CD4-positive, alpha-beta T cell (primary cell): ENCODE results near the gene LSAMP. TPM values are rescaled to one million over a fixed set of nuclear protein-coding genes. Genes with fewer than 3 reads are reported as not detected.

ENCODE experiments used
- ATAC-seq: fragments of 200-7000 bp; cut with Tn5 transposase; one replicate; pipeline ENCODE4 v1.10.0; 2022; ENCODE audit warnings: mild to moderate bottlenecking; ENCODE audit not compliant: poor library complexity
- CTCF ChIA-PET: fragments of 350-600 bp; sonication (Branson Sonifier 250); formaldehyde crosslinking; loops from one replicate; lab custom pipeline; 2021; ENCODE audit warnings: antibody characterized with exemption, inconsistent platforms; lab: Charles Lee
- POLR2A ChIA-PET: fragments of 350-600 bp; sonication (Branson Sonifier 250); formaldehyde crosslinking; loops from one replicate; lab custom pipeline; 2021; ENCODE audit warnings: antibody characterized with exemption, inconsistent platforms; lab: Charles Lee
- DNase-seq, 14 experiments: peaks; one replicate each; pipeline ENCODE4 v3.0.0-alpha.2; 2013 to 2020; ENCODE audit warnings: mixed read lengths in 2 of 14
- H3K27ac ChIP-seq, 2 donors: one replicate each; pipeline versions ENCODE4 v1.5.1 to v1.7.0; 2013; ENCODE audit warnings: low read length in 2 of 2, low read depth in 1 of 2, mild to moderate bottlenecking in 1 of 2
- H3K27me3 ChIP-seq, 2 experiments: 1 replicate in 1 of 2; 2 replicates in 1 of 2; pipeline versions ENCODE4 v1.6.1 to v1.7.0; 2013; ENCODE audit warnings: low read length in 2 of 2, control low read depth in 1 of 2, mild to moderate bottlenecking in 1 of 2, moderate library complexity in 1 of 2; ENCODE audit not compliant: insufficient read depth in 2 of 2, control insufficient read depth in 1 of 2
- H3K36me3 ChIP-seq: one replicate; pipeline ENCODE4 v1.6.1; 2013; ENCODE audit warnings: low read length, control low read depth; ENCODE audit not compliant: insufficient read depth
- H3K4me1 ChIP-seq: one replicate; pipeline ENCODE4 v1.6.1; 2013; ENCODE audit warnings: low read length, control low read depth; ENCODE audit not compliant: insufficient read depth
- H3K4me3 ChIP-seq: one replicate; pipeline ENCODE4 v1.5.1; 2013; ENCODE audit warnings: mild to moderate bottlenecking, low read length, moderate library complexity
- H3K9me3 ChIP-seq, 2 experiments: 1 replicate in 1 of 2; 2 replicates in 1 of 2; pipeline versions ENCODE4 v1.6.1 to v1.7.0; 2013; ENCODE audit warnings: low read length in 2 of 2, mild to moderate bottlenecking in 2 of 2, control low read depth in 1 of 2, moderate library complexity in 1 of 2; ENCODE audit not compliant: control insufficient read depth in 1 of 2, insufficient read depth in 1 of 2
- H3K27ac Mint-ChIP-seq: one replicate; pipeline ENCODE4 v1.8.0; 2020; ENCODE audit warnings: mixed read lengths
- H3K27me3 Mint-ChIP-seq: one replicate; pipeline ENCODE4 v1.8.0; 2021; ENCODE audit warnings: mixed read lengths
- H3K36me3 Mint-ChIP-seq: one replicate; pipeline ENCODE4 v1.8.0; 2021; ENCODE audit warnings: low read depth, mixed read lengths
- H3K4me1 Mint-ChIP-seq: one replicate; pipeline ENCODE4 v1.8.0; 2021; ENCODE audit warnings: low read depth, mixed read lengths
- H3K4me3 Mint-ChIP-seq: one replicate; pipeline ENCODE4 v1.8.0; 2020; ENCODE audit warnings: mild to moderate bottlenecking, mixed read lengths
- H3K9me3 Mint-ChIP-seq: one replicate; pipeline ENCODE4 v1.8.0; 2020; ENCODE audit warnings: mixed read lengths
- intact Hi-C, 2 experiments: fragments of 100-400 bp; cut with DNase I in 1 of 2; cut with micrococcal nuclease in 1 of 2; formaldehyde crosslinking; loops; one replicate each; pipeline versions ENCODE4 v1.15.1 to v1.9.0; 2023 to 2025; cut with DNase I, micrococcal nuclease
- total RNA-seq, 174 experiments: library from RNA in 2 of 174; stranded (reverse) in 2 of 174; gene quantifications; one replicate each; pipeline ENCODE4 v1.2.3 and lab custom pipeline; 2021 to 2026
- TF ChIP-seq, protein P1 (sequence below): fragments of 200-600 bp; IDR thresholded peaks from one replicate; pipeline ENCODE4 v1.8.0; 2022; ENCODE audit warnings: antibody characterized with exemption, mild to moderate bottlenecking

The LSAMP gene
- total RNA-seq, 2 experiments from 2014 or later = not detected

DNA sequence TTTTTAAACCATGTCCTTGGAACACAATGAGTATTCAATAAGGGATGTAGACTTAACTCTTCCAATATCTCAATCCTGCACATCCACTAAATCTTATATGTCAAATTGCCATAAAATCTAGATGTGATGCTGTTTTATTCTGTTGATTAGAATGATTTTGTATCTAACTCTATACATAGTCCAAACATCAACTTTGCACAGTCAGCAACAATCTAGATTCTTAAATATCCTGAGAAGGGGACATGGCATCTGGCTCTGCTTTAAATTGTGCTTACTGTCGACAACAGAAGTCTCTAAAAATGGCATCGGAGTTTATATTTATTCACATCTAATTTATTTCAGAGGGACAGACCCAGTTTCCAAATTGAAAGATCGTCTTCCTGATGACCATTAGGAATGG, 545.8 kb downstream of the LSAMP start:
- no peaks in the 10 kb centered on the region for H3K36me3 ChIP-seq
- intact Hi-C loops = no loop called here
- H3K27me3 Mint-ChIP-seq = peaks cover 16% of the 10 kb centered on the region
- H3K27ac Mint-ChIP-seq = no peak overlapping the region
- CTCF ChIA-PET = no interaction called here
- no peaks in the 10 kb centered on the region for H3K27me3 ChIP-seq
- no peak for ATAC-seq
- H3K27ac ChIP-seq = no peak overlapping the region
- POLR2A ChIA-PET = no interaction called here
- H3K4me3 Mint-ChIP-seq = no peak overlapping the region
- no peaks in the 10 kb centered on the region for H3K4me1 ChIP-seq
- DNase-seq = no peak
- no peaks in the 10 kb centered on the region for H3K9me3 ChIP-seq
- TF ChIP-seq, protein P1, sequence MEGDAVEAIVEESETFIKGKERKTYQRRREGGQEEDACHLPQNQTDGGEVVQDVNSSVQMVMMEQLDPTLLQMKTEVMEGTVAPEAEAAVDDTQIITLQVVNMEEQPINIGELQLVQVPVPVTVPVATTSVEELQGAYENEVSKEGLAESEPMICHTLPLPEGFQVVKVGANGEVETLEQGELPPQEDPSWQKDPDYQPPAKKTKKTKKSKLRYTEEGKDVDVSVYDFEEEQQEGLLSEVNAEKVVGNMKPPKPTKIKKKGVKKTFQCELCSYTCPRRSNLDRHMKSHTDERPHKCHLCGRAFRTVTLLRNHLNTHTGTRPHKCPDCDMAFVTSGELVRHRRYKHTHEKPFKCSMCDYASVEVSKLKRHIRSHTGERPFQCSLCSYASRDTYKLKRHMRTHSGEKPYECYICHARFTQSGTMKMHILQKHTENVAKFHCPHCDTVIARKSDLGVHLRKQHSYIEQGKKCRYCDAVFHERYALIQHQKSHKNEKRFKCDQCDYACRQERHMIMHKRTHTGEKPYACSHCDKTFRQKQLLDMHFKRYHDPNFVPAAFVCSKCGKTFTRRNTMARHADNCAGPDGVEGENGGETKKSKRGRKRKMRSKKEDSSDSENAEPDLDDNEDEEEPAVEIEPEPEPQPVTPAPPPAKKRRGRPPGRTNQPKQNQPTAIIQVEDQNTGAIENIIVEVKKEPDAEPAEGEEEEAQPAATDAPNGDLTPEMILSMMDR = no peak
- H3K4me3 ChIP-seq = no peak overlapping the region
- no peaks in the 10 kb centered on the region for H3K9me3 Mint-ChIP-seq
- H3K4me1 Mint-ChIP-seq = no peaks in the 10 kb centered on the region
- no peaks in the 10 kb centered on the region for H3K36me3 Mint-ChIP-seq

DNA sequence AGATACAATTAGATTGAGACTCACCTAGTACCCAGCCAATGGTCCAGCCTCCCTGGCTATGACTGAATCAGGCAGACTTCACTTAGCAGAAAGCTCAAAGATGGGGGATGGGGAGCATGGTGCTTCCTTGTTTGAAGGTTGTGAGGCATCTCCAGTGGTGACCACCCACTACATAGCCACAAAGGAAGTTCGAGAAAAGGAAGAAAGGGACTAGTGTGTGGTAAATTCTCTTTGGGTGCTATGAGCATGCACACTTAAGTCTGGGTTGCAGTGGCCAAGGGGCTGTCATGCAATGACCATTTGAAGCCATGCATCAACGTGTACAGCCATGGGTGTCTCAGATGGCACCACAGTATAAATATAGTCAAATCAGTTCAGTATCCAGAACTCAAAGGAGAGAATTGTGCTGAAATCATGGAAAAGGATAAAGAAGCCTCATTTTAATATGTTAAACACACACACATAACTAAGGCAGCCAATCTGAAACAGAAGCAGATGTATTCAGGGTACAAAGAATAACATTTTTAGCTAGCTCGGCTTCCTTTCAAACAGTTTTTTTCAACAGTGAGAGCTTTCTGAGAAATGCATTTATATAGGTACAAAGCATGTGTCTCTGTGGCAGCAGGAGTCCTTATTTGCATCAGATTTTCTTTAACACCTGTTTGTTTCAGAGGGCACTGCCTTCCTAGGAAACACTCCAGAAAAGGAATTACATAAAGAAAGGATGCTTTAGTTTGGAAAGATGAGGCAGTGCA, 546.5 kb downstream of the LSAMP start:
- no peak overlapping the region for H3K4me3 ChIP-seq
- H3K4me1 Mint-ChIP-seq = no peaks in the 10 kb centered on the region
- POLR2A ChIA-PET = no interaction called here

DNA sequence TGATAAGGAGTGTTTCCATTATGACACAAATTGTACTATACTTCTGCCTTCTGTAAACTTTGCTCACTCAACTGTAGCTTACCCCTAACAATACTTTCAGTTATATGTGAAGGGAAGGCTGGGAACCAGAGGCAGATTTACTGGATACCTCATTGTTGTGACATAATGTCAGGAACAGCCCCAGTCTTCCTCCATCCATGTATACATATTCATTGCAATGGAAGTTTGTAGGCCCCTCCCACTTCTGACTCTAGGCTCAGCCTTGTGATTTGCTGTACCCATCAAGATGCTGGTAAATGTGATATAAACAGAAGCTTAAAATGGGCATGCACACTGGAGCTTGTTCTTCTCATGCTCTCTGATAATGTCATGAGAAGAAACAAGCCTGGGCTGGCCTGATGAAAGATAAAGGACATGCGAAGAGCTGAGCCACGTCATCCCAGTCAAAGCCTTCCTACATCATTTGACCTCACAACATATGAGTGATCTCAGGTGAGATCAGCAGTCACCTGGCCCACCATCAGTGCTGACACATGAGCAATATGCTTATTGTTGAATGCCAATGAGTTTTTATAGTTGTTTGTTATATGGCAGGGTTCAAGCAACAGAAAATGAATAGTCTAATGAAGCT, 554.2 kb downstream of the LSAMP start:
- H3K4me1 Mint-ChIP-seq = no peaks in the 10 kb centered on the region
- H3K27ac ChIP-seq = no peak overlapping the region
- H3K4me3 Mint-ChIP-seq = no peak overlapping the region
- H3K36me3 ChIP-seq = no peaks in the 10 kb centered on the region
- no peaks in the 10 kb centered on the region for H3K36me3 Mint-ChIP-seq
- intact Hi-C loops = no loop called here
- no peaks in the 10 kb centered on the region for H3K9me3 ChIP-seq
- H3K27me3 Mint-ChIP-seq = peaks cover 10% of the 10 kb centered on the region
- no peaks in the 10 kb centered on the region for H3K9me3 Mint-ChIP-seq
- no peak overlapping the region for H3K4me3 ChIP-seq
- DNase-seq = no peak
- H3K4me1 ChIP-seq = no peaks in the 10 kb centered on the region
- CTCF ChIA-PET = no interaction called here
- no peak for ATAC-seq
- POLR2A ChIA-PET = no interaction called here
- no peaks in the 10 kb centered on the region for H3K27me3 ChIP-seq
- TF ChIP-seq, protein P1 = no peak
- no peak overlapping the region for H3K27ac Mint-ChIP-seq

More for the DNA sequence above, 546.5 kb downstream of the LSAMP start:
- Mint-ChIP-seq H3K36me3 (no peaks in the 10 kb centered on the region), H3K27me3 (peaks cover 16% of the 10 kb centered on the region), H3K9me3 (no peaks in the 10 kb centered on the region), H3K4me3 (no peak overlapping the region), H3K27ac (no peak overlapping the region)
- Histone ChIP-seq H3K4me1 (no peaks in the 10 kb centered on the region), H3K36me3 (no peaks in the 10 kb centered on the region), H3K9me3 (no peaks in the 10 kb centered on the region), H3K27ac (no peak overlapping the region), H3K27me3 (no peaks in the 10 kb centered on the region)
- intact Hi-C loops = no loop called here
- TF ChIP-seq, protein P1 = no peak
- DNase-seq (no peak), ATAC-seq (no peak)
- CTCF ChIA-PET = no interaction called here
